ENCODE results near the gene BCL2L13.

DNA sequence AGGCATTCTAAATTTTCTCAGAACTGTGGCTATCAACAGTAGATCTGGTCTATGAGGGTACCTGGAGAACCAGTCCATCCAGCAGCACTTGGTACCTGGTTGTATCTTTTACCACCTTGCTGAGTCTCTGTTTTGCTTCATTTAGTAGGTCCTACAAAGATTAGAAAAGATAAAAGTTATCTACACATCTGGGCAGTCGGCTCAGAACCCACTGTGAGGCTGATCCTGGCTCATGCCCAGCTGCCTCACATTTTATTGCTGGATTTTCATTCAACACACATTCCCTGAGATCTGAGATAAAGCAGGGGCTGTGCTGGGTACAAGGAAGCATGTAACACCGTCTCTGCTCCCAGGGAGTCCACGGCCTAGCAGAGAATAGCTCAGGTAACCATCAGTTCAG is 37.5 kb upstream of the BCL2L13 start:
- TF ChIP-seq, protein P1, sequence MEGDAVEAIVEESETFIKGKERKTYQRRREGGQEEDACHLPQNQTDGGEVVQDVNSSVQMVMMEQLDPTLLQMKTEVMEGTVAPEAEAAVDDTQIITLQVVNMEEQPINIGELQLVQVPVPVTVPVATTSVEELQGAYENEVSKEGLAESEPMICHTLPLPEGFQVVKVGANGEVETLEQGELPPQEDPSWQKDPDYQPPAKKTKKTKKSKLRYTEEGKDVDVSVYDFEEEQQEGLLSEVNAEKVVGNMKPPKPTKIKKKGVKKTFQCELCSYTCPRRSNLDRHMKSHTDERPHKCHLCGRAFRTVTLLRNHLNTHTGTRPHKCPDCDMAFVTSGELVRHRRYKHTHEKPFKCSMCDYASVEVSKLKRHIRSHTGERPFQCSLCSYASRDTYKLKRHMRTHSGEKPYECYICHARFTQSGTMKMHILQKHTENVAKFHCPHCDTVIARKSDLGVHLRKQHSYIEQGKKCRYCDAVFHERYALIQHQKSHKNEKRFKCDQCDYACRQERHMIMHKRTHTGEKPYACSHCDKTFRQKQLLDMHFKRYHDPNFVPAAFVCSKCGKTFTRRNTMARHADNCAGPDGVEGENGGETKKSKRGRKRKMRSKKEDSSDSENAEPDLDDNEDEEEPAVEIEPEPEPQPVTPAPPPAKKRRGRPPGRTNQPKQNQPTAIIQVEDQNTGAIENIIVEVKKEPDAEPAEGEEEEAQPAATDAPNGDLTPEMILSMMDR (IDR thresholded peaks at IDR 0.05) = no peak
- no peak for TF ChIP-seq POLR2A (IDR thresholded peaks at IDR 0.05)
